Smooth muscle cell (in vitro differentiated cells): Measurements from ENCODE around the gene DCN. TPM values are rescaled to one million over a fixed set of nuclear protein-coding genes. Genes with fewer than 3 reads are reported as not detected.
"Not testable (repeated sequence)": the region's sequence is repeated elsewhere in the genome, so short reads cannot be mapped to it uniquely, and the experiment has no call there.

ENCODE experiments used
- DNase-seq: peaks from one replicate; lab custom pipeline; 2025; ENCODE audit not compliant: unreplicated experiment; lab: John Stamatoyannopoulos, UW
- H2AFZ ChIP-seq: fragments of 200-600 bp; sonication (generic); 2 replicates; pipeline ENCODE4 v1.6.0; 2016; ENCODE audit warnings: antibody characterized with exemption, low read depth, mild to moderate bottlenecking
- H3F3A ChIP-seq: fragments of 200-600 bp; sonication (generic); 2 replicates; pipeline ENCODE4 v1.6.0; 2017; ENCODE audit warnings: antibody characterized with exemption, low read depth
- H3K27ac ChIP-seq: fragments of 200-600 bp; sonication (generic); 2 replicates; pipeline ENCODE4 v1.5.1; 2016; ENCODE audit warnings: low read depth, mild to moderate bottlenecking
- H3K27me3 ChIP-seq: fragments of 200-600 bp; sonication (generic); 2 replicates; pipeline ENCODE4 v1.6.1; 2016; ENCODE audit warnings: low read depth, mild to moderate bottlenecking
- H3K36me3 ChIP-seq: fragments of 200-600 bp; sonication (generic); 2 replicates; pipeline ENCODE4 v1.5.1; 2016; ENCODE audit warnings: low read depth
- H3K4me1 ChIP-seq: fragments of 200-600 bp; sonication (generic); 2 replicates; pipeline ENCODE4 v1.5.1; 2016; ENCODE audit warnings: low read depth
- H3K4me2 ChIP-seq: fragments of 200-600 bp; sonication (generic); 2 replicates; pipeline ENCODE4 v1.6.0; 2016; ENCODE audit warnings: mild to moderate bottlenecking
- H3K4me3 ChIP-seq: fragments of 200-600 bp; sonication (generic); 2 replicates; pipeline ENCODE4 v1.5.1; 2016; ENCODE audit warnings: mild to moderate bottlenecking
- H3K79me2 ChIP-seq: fragments of 200-600 bp; sonication (generic); 2 replicates; pipeline ENCODE4 v1.6.0; 2016; ENCODE audit warnings: low read depth, mild to moderate bottlenecking
- H3K9ac ChIP-seq: fragments of 200-600 bp; sonication (generic); 2 replicates; pipeline ENCODE4 v1.6.0; 2016; ENCODE audit warnings: low read depth
- H3K9me3 ChIP-seq: fragments of 200-600 bp; sonication (generic); replicated peaks from 2 replicates; pipeline ENCODE4 v1.5.1; 2016; ENCODE audit warnings: low read depth
- H4K20me1 ChIP-seq: fragments of 200-600 bp; sonication (generic); 2 replicates; pipeline ENCODE4 v1.6.0; 2016; ENCODE audit warnings: low read depth
- CTCF ChIP-seq: fragments of 200-600 bp; sonication (generic); IDR thresholded peaks from 2 replicates; pipeline ENCODE4 v1.5.1; 2017; ENCODE audit warnings: borderline replicate concordance, mild to moderate bottlenecking, antibody characterized with exemption; ENCODE audit not compliant: insufficient read depth, poor library complexity, severe bottlenecking
- WGBS: methylation state at CpG from one replicate; pipeline ENCODE4 v1.1.7; 2016; ENCODE audit warnings: low lambda C conversion rate; 5-methylcytosine and 5-hydroxymethylcytosine counted together
- polyA plus RNA-seq: library from polyadenylated mRNA; unstranded; fragments of >200 nt; fragmentation: Nextera tagmentation; extraction: Ambion mirVana; gene quantifications from 2 replicates; pipeline ENCODE4 v1.2.1, GENCODE V29; 2016
- total RNA-seq: library from RNA; depleted of rRNA; stranded (reverse); fragments of >200 nt; gene quantifications from 2 replicates; pipeline ENCODE4 v1.2.3, GENCODE V29; 2014

Gene DCN
- total and polyA plus RNA-seq, 2 experiments from 2014 or later = 1,354 to 1,657 TPM

- Histone ChIP-seq H3F3A (no peaks in the 10 kb centered on the region), H3K9me3 (no peaks in the 10 kb centered on the region), H3K4me3 (no peak overlapping the region), H3K79me2 (no peaks in the 10 kb centered on the region), H4K20me1 (no peaks in the 10 kb centered on the region), H3K9ac (no peak overlapping the region), H3K36me3 (no peaks in the 10 kb centered on the region), H3K27me3 (no peaks in the 10 kb centered on the region), H2AFZ (no peak overlapping the region), H3K4me2 (no peak overlapping the region), H3K4me1 (peaks cover 5% of the 10 kb centered on the region), H3K27ac (no peak overlapping the region)
- WGBS = 73% methylated on average over 2 of the region's 2 CpGs
- no peak for TF ChIP-seq CTCF
- no peak for DNase-seq
These were observed 28.0 kb upstream of the DCN start for GRCh38 chr12:91210618-91211017.

GRCh38 chr12:91210144-91210543 is 27.5 kb upstream of the DCN start:
- Histone ChIP-seq H3F3A (no peaks in the 10 kb centered on the region), H3K27ac (no peak overlapping the region), H3K9me3 (no peaks in the 10 kb centered on the region), H2AFZ (no peak overlapping the region), H4K20me1 (no peaks in the 10 kb centered on the region), H3K9ac (no peak overlapping the region), H3K4me3 (no peak overlapping the region), H3K27me3 (no peaks in the 10 kb centered on the region), H3K79me2 (no peaks in the 10 kb centered on the region), H3K4me1 (no peaks in the 10 kb centered on the region), H3K4me2 (no peak overlapping the region), H3K36me3 (no peaks in the 10 kb centered on the region)
- no peak for TF ChIP-seq CTCF
- DNase-seq = no peak

GRCh38 chr12:91207301-91207700 is 24.7 kb upstream of the DCN start:
- not testable (repeated sequence) for H3F3A ChIP-seq, H3K9me3 ChIP-seq, H3K27me3 ChIP-seq, H2AFZ ChIP-seq, H3K36me3 ChIP-seq, H4K20me1 ChIP-seq, H3K4me3 ChIP-seq, DNase-seq, H3K4me2 ChIP-seq, H3K4me1 ChIP-seq, H3K27ac ChIP-seq, H3K9ac ChIP-seq, H3K79me2 ChIP-seq

- TF ChIP-seq CTCF = no peak
- H3K27me3 ChIP-seq = no peaks in the 10 kb centered on the region
- 0% methylated on average over 1 of the region's 1 CpG for WGBS
- H3K4me1 ChIP-seq = peaks cover 9% of the 10 kb centered on the region
- no peak overlapping the region for H3K4me3 ChIP-seq
- no peak overlapping the region for H3K9ac ChIP-seq
- H3K36me3 ChIP-seq = no peaks in the 10 kb centered on the region
- H4K20me1 ChIP-seq = no peaks in the 10 kb centered on the region
- H3K4me2 ChIP-seq = peak overlapping the region; percentile 22
- peak overlapping the region; percentile 70 for H3K27ac ChIP-seq
- H3F3A ChIP-seq = no peaks in the 10 kb centered on the region
- H2AFZ ChIP-seq = peak overlapping the region; percentile 67
- no peaks in the 10 kb centered on the region for H3K79me2 ChIP-seq
- no peaks in the 10 kb centered on the region for H3K9me3 ChIP-seq
- DNase-seq = no peak
These were observed 23.2 kb upstream of the DCN start for GRCh38 chr12:91205811-91206210.
